AG04449 (cell line): Measurements from ENCODE around the gene RNF215.
A peak's percentile ranks its signal among the peaks of the same experiment; 100 is the strongest.

Experiments used
- CTCF ChIA-PET: fragments of 350-600 bp; formaldehyde crosslinking; extraction: SDS; loops from one replicate; lab custom pipeline; 2021; ENCODE audit warnings: antibody characterized with exemption; lab: Yijun Ruan, JAX
- POLR2A ChIA-PET: fragments of 400-600, 350-600 bp; formaldehyde crosslinking; extraction: SDS; loops from one replicate; lab custom pipeline; 2020; ENCODE audit warnings: antibody characterized with exemption, inconsistent platforms; lab: Yijun Ruan, JAX
- DNase-seq: peaks from one replicate; pipeline ENCODE4 v3.0.0-alpha.2; 2010; ENCODE audit warnings: low read depth, low spot score
- H3K4me3 ChIP-seq: 2 replicates; pipeline ENCODE4 v1.5.1; 2011; ENCODE audit warnings: low read depth, mild to moderate bottlenecking, control low read depth, low read length
- TF ChIP-seq, protein P1 (sequence below): IDR thresholded peaks from one replicate; pipeline ENCODE4 v1.5.1; 2011; ENCODE audit warnings: mild to moderate bottlenecking, moderate library complexity, low read length, control low read depth, inconsistent platforms; ENCODE audit not compliant: insufficient read depth; ENCODE audit errors: missing control alignments

RNF215 gene

GRCh38 chr22:30386960-30387827 is at the start of gene RNF215:
TSS of gene RNF215 (minus strand) at chr22:30387411. CDS start at chr22:30387313, 98 bp downstream.
- CTCF ChIA-PET = interaction anchor here (0.6 to 17.2 kb wide), 39 partner anchors 8 to 285 kb away, joined by 3 to 235 read pairs (median 4); partner anchors contain the start of genes CASTOR1, CCDC157, MTFP1 and SEC14L2
- TF ChIP-seq, protein P1, sequence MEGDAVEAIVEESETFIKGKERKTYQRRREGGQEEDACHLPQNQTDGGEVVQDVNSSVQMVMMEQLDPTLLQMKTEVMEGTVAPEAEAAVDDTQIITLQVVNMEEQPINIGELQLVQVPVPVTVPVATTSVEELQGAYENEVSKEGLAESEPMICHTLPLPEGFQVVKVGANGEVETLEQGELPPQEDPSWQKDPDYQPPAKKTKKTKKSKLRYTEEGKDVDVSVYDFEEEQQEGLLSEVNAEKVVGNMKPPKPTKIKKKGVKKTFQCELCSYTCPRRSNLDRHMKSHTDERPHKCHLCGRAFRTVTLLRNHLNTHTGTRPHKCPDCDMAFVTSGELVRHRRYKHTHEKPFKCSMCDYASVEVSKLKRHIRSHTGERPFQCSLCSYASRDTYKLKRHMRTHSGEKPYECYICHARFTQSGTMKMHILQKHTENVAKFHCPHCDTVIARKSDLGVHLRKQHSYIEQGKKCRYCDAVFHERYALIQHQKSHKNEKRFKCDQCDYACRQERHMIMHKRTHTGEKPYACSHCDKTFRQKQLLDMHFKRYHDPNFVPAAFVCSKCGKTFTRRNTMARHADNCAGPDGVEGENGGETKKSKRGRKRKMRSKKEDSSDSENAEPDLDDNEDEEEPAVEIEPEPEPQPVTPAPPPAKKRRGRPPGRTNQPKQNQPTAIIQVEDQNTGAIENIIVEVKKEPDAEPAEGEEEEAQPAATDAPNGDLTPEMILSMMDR = peak; percentile 91
- DNase-seq = no peak
- peak within 1 kb of the TSS; percentile 73 for H3K4me3 ChIP-seq
- POLR2A ChIA-PET = interaction anchor here (0.6 to 1.0 kb wide), 2 partner anchors 36 to 98 kb away, joined by 4 to 6 read pairs; partner anchors contain the start of gene CASTOR1

DNA sequence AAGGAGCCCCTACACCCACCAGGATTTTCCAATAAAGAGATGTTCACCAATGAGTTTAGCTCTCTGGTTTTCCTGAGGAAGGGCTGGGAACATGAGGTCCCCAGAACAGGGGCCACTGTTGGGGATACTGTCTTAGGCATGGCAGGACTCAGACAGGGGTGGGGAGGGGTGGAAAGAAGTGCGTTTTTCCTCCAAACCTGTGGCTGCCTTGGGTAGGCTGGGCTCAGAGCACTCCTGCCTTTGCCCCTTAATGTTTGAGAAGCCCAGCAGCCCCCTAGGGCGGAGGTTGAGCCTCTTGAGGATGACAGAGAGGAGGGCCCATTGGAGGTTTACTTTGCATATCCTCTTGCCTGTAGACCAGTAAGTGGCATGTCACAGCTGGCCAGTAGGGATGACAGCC is 49.0 kb upstream of the RNF215 start:
- TF ChIP-seq, protein P1 = no peak
- no peak overlapping the region for H3K4me3 ChIP-seq
- no peak for DNase-seq
- ChIA-PET POLR2A (no interaction called here), CTCF (interaction anchor here (0.5 to 6.9 kb wide), 4 partner anchors 9 to 372 kb away, joined by 3 to 59 read pairs (median 14); partner anchors contain the start of gene MTFP1)

GRCh38 chr22:30435674-30436126 is 48.5 kb upstream of the RNF215 start:
- no peak overlapping the region for H3K4me3 ChIP-seq
- TF ChIP-seq, protein P1 = no peak
- ChIA-PET POLR2A (no interaction called here), CTCF (interaction anchor here (0.5 to 6.9 kb wide), 3 partner anchors 9 to 371 kb away, joined by 3 to 59 read pairs (median 13); partner anchors contain the start of gene MTFP1)
- DNase-seq = no peak

- DNase-seq = no peak
- ChIA-PET POLR2A (interaction anchor here (0.6 kb wide), 1 partner anchor 29 kb away, joined by 3 read pairs; no protein-coding TSS in a partner anchor), CTCF (interaction anchor here (0.9 to 6.9 kb wide), 3 partner anchors 8 to 10 kb away, joined by 3 to 59 read pairs (median 15); no protein-coding TSS in a partner anchor)
Observed at GRCh38 chr22:30434843-30435242, 47.6 kb upstream of the RNF215 start.

GRCh38 chr22:30433773-30434172 is 46.6 kb upstream of the RNF215 start:
- no peak for DNase-seq
- no peak overlapping the region for H3K4me3 ChIP-seq
- CTCF ChIA-PET = interaction anchor here (1.4 to 6.9 kb wide), 4 partner anchors 9 to 146 kb away, joined by 4 to 59 read pairs (median 11); partner anchors contain the start of gene RNF215
- POLR2A ChIA-PET = interaction anchor here (1.4 kb wide), 1 partner anchor 10 kb away, joined by 4 read pairs; no protein-coding TSS in a partner anchor
- TF ChIP-seq, protein P1 = no peak

More at GRCh38 chr22:30434843-30435242, 47.6 kb upstream of the RNF215 start:
- no peak overlapping the region for H3K4me3 ChIP-seq
- TF ChIP-seq, protein P1 = no peak
